ENCODE measurements around the gene CLTRN.

CLTRN gene

GRCh38 chrX:15616531-15616930 lies 48.1 kb downstream of the CLTRN start:
- H3K79me2 ChIP-seq (ENCODE audit: low read length) = no peaks in the 10 kb centered on the region
- no peaks in the 10 kb centered on the region for H3K4me1 ChIP-seq (ENCODE audit: low read length)
- no peak overlapping the region for H3K9ac ChIP-seq (ENCODE audit: low read length)
- H3K36me3 ChIP-seq (replicated peaks; ENCODE audit: insufficient read depth, low read length) = no peaks in the 10 kb centered on the region
- no peak overlapping the region for H3K27ac ChIP-seq (ENCODE audit: low read length)
- H3K9me3 ChIP-seq (replicated peaks; ENCODE audit: insufficient read depth, low read length) = no peaks in the 10 kb centered on the region
- no peak for TF ChIP-seq CTCF (IDR thresholded peaks at IDR 0.05; ENCODE audit: low read length)
- TF ChIP-seq EZH2phosphoT487 (IDR thresholded peaks at IDR 0.05; ENCODE audit: low read length) = no peak
- no peak for TF ChIP-seq EZH2 (optimal IDR thresholded peaks at IDR 0.05; ENCODE audit: low read depth, low read length)
- no peak overlapping the region for H3K4me3 ChIP-seq (ENCODE audit: low read length)
- DNase-seq = no peak
- H4K20me1 ChIP-seq (ENCODE audit: insufficient read depth, low read length) = no peaks in the 10 kb centered on the region
- H3K9me2 ChIP-seq (replicated peaks; ENCODE audit: insufficient read depth, low read length) = no peaks in the 10 kb centered on the region
- H3F3A ChIP-seq (ENCODE audit: insufficient read depth, low read length) = no peaks in the 10 kb centered on the region
- no peaks in the 10 kb centered on the region for H3K27me3 ChIP-seq (replicated peaks; ENCODE audit: insufficient read depth, low read length)
- no peak overlapping the region for H3K4me2 ChIP-seq (ENCODE audit: low read depth, low read length)
- no peak overlapping the region for H2AFZ ChIP-seq (ENCODE audit: low read length)

DNA sequence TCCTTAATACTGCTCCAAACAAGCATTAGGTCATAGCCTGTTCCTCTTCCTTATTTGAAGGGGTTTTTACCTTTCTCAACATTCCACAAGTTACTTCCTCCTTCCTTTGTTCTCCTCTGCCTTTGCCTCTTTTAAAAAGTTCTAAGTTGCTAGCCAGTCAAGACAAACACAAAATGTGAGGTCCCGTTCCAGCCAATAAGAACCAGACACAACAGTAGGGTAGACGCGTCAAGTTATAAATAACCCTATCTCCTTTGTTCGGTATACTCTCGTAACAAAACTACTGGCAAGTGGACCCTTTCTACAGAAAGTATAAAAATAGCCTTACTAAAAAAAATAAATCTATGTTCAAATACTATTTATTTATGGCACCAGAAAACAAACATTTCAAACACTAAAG lies 57.5 kb downstream of the CLTRN start:
- H3K79me2 ChIP-seq (ENCODE audit: low read length) = no peaks in the 10 kb centered on the region
- H3K27ac ChIP-seq (ENCODE audit: low read length) = no peak overlapping the region
- no peaks in the 10 kb centered on the region for H3K9me3 ChIP-seq (replicated peaks; ENCODE audit: insufficient read depth, low read length)
- H3K4me1 ChIP-seq (ENCODE audit: low read length) = no peaks in the 10 kb centered on the region
- no peak overlapping the region for H3K9ac ChIP-seq (ENCODE audit: low read length)
- no peak overlapping the region for H3K4me3 ChIP-seq (ENCODE audit: low read length)
- no peak overlapping the region for H2AFZ ChIP-seq (ENCODE audit: low read length)
- no peaks in the 10 kb centered on the region for H3F3A ChIP-seq (ENCODE audit: insufficient read depth, low read length)
- H3K9me2 ChIP-seq (replicated peaks; ENCODE audit: insufficient read depth, low read length) = no peaks in the 10 kb centered on the region
- H4K20me1 ChIP-seq (ENCODE audit: insufficient read depth, low read length) = no peaks in the 10 kb centered on the region
- no peaks in the 10 kb centered on the region for H3K36me3 ChIP-seq (replicated peaks; ENCODE audit: insufficient read depth, low read length)
- no peaks in the 10 kb centered on the region for H3K27me3 ChIP-seq (replicated peaks; ENCODE audit: insufficient read depth, low read length)
- H3K4me2 ChIP-seq (ENCODE audit: low read depth, low read length) = no peak overlapping the region
- TF ChIP-seq EZH2 (optimal IDR thresholded peaks at IDR 0.05; ENCODE audit: low read depth, low read length) (no peak), EZH2phosphoT487 (IDR thresholded peaks at IDR 0.05; ENCODE audit: low read length) (no peak), CTCF (IDR thresholded peaks at IDR 0.05; ENCODE audit: low read length) (no peak)
- no peak for DNase-seq

DNA sequence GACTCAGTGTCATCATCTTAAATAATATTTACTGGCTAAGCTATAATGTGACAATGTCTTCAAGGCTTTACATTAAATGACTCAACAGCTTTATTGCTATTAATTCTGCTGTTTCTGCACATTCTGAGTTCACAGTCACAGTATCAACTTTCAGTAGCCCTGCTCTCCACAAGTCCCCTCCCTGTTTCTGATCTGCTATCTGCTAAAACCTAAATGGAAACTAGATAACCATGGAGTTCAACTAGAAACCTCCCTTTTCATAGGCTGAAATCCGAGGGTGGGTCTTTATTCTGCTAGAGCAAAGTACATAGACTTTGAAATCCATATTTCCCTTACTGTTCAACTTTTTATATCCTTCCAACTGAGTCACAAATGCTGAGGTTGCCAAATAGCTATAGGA lies 58.5 kb downstream of the CLTRN start:
- no peak overlapping the region for H3K9ac ChIP-seq (ENCODE audit: low read length)
- H3K4me3 ChIP-seq (ENCODE audit: low read length) = no peak overlapping the region
- no peaks in the 10 kb centered on the region for H3K36me3 ChIP-seq (replicated peaks; ENCODE audit: insufficient read depth, low read length)
- H3K4me1 ChIP-seq (ENCODE audit: low read length) = no peaks in the 10 kb centered on the region
- no peaks in the 10 kb centered on the region for H3K9me2 ChIP-seq (replicated peaks; ENCODE audit: insufficient read depth, low read length)
- H3K27ac ChIP-seq (ENCODE audit: low read length) = no peak overlapping the region
- no peak overlapping the region for H2AFZ ChIP-seq (ENCODE audit: low read length)
- H3K79me2 ChIP-seq (ENCODE audit: low read length) = no peaks in the 10 kb centered on the region
- no peaks in the 10 kb centered on the region for H3F3A ChIP-seq (ENCODE audit: insufficient read depth, low read length)
- TF ChIP-seq CTCF (IDR thresholded peaks at IDR 0.05; ENCODE audit: low read length) (no peak), EZH2phosphoT487 (IDR thresholded peaks at IDR 0.05; ENCODE audit: low read length) (no peak), EZH2 (optimal IDR thresholded peaks at IDR 0.05; ENCODE audit: low read depth, low read length) (no peak)
- no peaks in the 10 kb centered on the region for H3K9me3 ChIP-seq (replicated peaks; ENCODE audit: insufficient read depth, low read length)
- no peak for DNase-seq
- H4K20me1 ChIP-seq (ENCODE audit: insufficient read depth, low read length) = no peaks in the 10 kb centered on the region
- H3K27me3 ChIP-seq (replicated peaks; ENCODE audit: insufficient read depth, low read length) = no peaks in the 10 kb centered on the region
- H3K4me2 ChIP-seq (ENCODE audit: low read depth, low read length) = no peak overlapping the region

Measured in MM.1S (cell line).